NCI-H1694 (cell line): Measurements from ENCODE around the gene EFNB2.

Experiments
- DNase-seq: peaks from one replicate; lab custom pipeline; 2025; lab: John Stamatoyannopoulos, UW

Gene EFNB2

DNA sequence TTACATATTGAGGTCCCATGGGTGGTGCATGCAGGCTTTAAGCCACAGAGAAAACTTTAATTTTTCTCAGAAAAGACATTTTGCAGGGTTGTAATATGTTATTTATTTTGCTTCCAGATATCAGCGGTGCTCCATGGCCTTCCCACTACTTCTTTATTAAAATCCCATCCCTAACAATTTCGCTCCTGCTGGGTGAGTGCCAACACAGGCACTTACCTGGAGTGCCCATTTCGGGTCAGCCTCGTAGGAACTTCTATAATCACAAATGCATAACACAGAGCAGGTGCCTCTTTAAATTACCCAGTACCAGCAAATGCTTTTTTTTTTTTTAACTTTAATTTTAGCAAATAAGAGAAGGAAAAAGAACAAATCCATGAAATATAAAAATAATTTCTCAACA, 86.4 kb downstream of the EFNB2 start:
- no peak for DNase-seq

DNA sequence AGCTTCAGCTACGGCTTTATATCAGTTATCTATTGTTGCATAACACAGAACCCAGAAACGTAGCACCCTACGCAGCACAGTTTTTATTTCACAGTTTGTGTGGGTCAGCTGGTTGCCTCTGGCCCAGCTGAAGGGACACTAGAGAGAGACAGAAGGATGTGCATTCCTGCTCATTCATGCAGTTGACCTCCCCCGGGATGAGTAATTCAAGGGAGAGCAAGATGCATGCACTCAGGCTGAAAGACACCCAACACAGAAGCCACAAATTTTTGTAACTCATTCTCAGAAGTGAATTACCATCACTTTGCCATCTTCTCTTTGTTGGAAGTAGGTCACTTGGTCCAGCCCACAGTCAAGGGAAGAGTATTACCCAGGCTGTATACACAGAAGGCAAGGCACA, 89.5 kb downstream of the EFNB2 start:
- DNase-seq: no peak

DNA sequence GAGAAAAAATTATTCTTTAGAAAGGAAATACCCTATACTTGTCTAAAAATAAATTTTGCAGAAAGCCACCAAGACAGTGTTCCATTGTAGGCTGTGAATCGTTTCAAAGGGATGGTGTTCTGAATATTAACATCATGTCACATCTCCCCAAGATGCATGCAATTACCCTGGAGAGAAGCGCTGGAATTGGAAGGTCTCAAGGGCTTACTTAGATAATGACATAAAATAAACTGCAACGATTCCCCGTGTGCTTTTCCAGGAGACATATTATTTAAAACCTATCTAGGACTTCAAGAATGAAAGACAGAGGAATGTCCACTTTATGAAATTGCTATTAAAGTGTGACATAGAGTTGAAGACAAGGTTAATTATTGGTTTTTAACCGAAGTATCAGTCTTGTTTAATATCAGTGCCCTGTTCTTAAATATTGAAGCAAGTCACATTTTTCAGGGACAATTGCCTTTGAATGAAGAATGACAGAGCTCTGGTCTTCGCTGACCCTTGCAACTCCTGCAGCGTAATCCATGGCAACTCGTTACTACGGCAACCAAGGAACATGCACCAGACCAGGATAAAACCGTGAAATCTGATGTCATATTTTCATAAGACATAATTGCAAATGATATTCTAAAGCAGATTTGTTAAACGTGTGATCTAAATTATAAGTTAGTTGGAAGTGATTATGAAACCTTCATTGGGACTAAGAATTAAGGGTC, 91.7 kb downstream of the EFNB2 start:
- no peak for DNase-seq

DNA sequence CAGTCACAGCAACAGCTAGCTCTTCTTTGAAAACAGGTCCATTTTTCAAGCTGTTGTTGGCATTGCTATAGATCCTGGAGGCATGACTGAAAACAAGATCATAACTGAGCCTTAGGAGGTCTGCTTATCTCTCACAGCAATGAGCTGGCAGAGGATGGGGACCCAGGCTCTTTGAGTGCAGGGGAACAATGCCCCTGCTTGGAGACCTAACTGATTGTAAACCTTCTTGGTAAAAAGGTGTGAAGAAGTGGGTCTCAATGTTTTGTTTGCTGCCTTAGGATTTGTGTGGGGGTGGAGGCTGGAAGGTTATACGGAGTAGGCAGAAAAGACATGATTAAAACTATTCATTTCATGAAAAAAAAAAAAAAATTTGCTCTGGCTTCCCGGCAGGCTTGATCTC, 94.6 kb downstream of the EFNB2 start:
- DNase-seq: no peak
